Thoracic aorta (tissue), 2 donors: ENCODE measurements around the gene RELA. TPM values are rescaled to one million over a fixed set of nuclear protein-coding genes. Genes with fewer than 3 reads are reported as not detected.
"Not testable (repeated sequence)": the region's sequence is repeated elsewhere in the genome, so short reads cannot be mapped to it uniquely, and the experiment has no call there.

ENCODE experiments used
- ATAC-seq: fragments of 150-250 bp; one replicate; pipeline ENCODE4 v1.8.0; 2017; ENCODE audit warnings: low read depth; ENCODE audit not compliant: insufficient number of reproducible peaks, low FRiP score
- DNase-seq: peaks from one replicate; pipeline ENCODE4 v3.0.0-alpha.2; 2020; ENCODE audit warnings: low spot score
- H3K27ac ChIP-seq, 2 donors: fragments of 200-600 bp; sonication (generic); 1 replicate in 1 of 2; 2 replicates in 1 of 2; pipeline ENCODE4 v1.5.1; 2016; ENCODE audit warnings: mild to moderate bottlenecking in 2 of 2, moderate library complexity in 2 of 2
- H3K27me3 ChIP-seq: fragments of 200-600 bp; sonication (generic); replicated peaks from 2 replicates; pipeline ENCODE4 v1.6.0; 2016; ENCODE audit warnings: mild to moderate bottlenecking; ENCODE audit not compliant: insufficient read depth
- H3K36me3 ChIP-seq: fragments of 200-600 bp; sonication (generic); one replicate; pipeline ENCODE4 v1.5.1; 2016
- H3K4me1 ChIP-seq, 2 donors: fragments of 200-600 bp; sonication (generic); 1 replicate in 1 of 2; 2 replicates in 1 of 2; pipeline versions ENCODE4 v1.5.1 to v1.6.0; 2016; ENCODE audit warnings: low read depth in 2 of 2, mild to moderate bottlenecking in 1 of 2; ENCODE audit not compliant: control insufficient read depth in 1 of 2
- H3K4me3 ChIP-seq: fragments of 200-600 bp; sonication (generic); 2 replicates; pipeline ENCODE4 v1.5.1; 2016; ENCODE audit warnings: mild to moderate bottlenecking
- H3K9me3 ChIP-seq: fragments of 200-600 bp; sonication (generic); 2 replicates; pipeline ENCODE4 v1.5.1; 2016
- CTCF ChIP-seq: fragments of 200-600 bp; sonication (generic); IDR thresholded peaks from one replicate; pipeline ENCODE4 v1.5.1; 2019; ENCODE audit warnings: antibody characterized with exemption
- total RNA-seq, 2 donors: library from RNA; depleted of rRNA; stranded (reverse); fragments of >200 nt; gene quantifications; one replicate each; pipeline versions ENCODE4 v1.1.0 to v1.2.3, GENCODE V29; 2016

RELA gene
- total RNA-seq, 2 donors from 2014 or later = 81.5 to 84.4 TPM

GRCh38 chr11:65641297-65642013, 21.3 kb downstream of the RELA start:
- Histone ChIP-seq H3K4me3 (peak overlapping the region; percentile 56), H3K36me3 (peaks cover 25% of the 10 kb centered on the region), H3K27me3 (no peaks in the 10 kb centered on the region), H3K4me1 (peaks cover 23 to 40% of the 10 kb centered on the region in 2 donors), H3K27ac (no peak overlapping the region), H3K9me3 (no peaks in the 10 kb centered on the region)
- DNase-seq (no peak), ATAC-seq (no peak)
- no peak for TF ChIP-seq CTCF

DNA sequence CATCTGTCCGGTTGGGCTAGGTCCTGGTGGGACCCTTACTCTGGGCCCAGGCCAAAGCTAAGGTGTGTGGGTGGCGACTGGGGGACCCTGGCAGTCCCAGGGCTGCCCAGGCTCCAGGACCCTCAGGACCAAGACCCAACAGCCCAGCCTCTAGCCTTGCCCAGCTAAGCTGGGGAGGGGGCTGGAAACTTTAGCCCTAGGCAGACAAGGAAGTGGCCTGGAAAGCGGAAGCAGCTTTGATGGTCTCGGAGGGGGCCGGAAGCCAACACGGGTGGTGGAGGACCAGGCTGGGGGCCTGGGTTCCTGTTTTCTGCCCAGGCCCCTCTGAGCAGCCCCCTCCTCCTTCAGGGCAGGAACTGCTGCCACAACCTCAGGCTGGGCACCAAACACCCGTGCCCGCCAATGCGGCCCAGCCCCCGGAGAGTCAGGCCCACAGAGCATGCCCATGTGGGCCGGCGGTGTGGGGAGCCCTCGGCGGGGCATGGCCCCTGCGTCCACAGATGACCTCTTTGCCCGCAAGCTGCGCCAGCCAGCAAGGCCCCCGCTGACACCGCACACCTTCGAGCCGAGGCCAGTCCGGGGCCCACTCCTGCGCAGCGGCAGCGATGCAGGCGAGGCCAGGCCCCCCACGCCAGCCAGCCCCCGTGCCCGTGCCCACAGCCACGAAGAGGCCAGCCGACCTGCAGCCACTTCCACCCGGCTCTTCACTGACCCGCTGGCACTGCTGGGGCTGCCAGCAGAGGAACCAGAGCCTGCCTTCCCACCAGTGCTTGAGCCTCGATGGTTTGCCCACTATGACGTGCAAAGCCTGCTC, 22.0 kb downstream of the RELA start:
- H3K36me3 ChIP-seq = peaks cover 28% of the 10 kb centered on the region
- H3K4me3 ChIP-seq = peak overlapping the region; percentile 56
- peak overlapping the region in 1 of 2 donors; percentile 71 for H3K27ac ChIP-seq
- H3K27me3 ChIP-seq = no peaks in the 10 kb centered on the region
- DNase-seq (no peak), ATAC-seq (no peak)
- no peaks in the 10 kb centered on the region for H3K9me3 ChIP-seq
- no peak for TF ChIP-seq CTCF
- peaks cover 23 to 40% of the 10 kb centered on the region in 2 donors for H3K4me1 ChIP-seq

GRCh38 chr11:65639623-65640482, 22.9 kb downstream of the RELA start:
- peak overlapping the region in 1 of 2 donors; percentile 74 for H3K27ac ChIP-seq
- H3K4me3 ChIP-seq = peak overlapping the region; percentile 56
- no peaks in the 10 kb centered on the region for H3K9me3 ChIP-seq
- DNase-seq (no peak), ATAC-seq (no peak)
- peaks cover 23 to 40% of the 10 kb centered on the region in 2 donors for H3K4me1 ChIP-seq
- H3K27me3 ChIP-seq = no peaks in the 10 kb centered on the region
- no peak for TF ChIP-seq CTCF
- H3K36me3 ChIP-seq = peaks cover 32% of the 10 kb centered on the region

GRCh38 chr11:65639228-65639597, 23.5 kb downstream of the RELA start:
- not testable (repeated sequence) for ATAC-seq, DNase-seq, H3K9me3 ChIP-seq, H3K27me3 ChIP-seq
- peaks cover 23 to 40% of the 10 kb centered on the region in 2 donors for H3K4me1 ChIP-seq
- peaks cover 36% of the 10 kb centered on the region for H3K36me3 ChIP-seq
- peak overlapping the region; percentile 87 for H3K4me3 ChIP-seq
- peak overlapping the region in 1 of 2 donors; percentile 74 for H3K27ac ChIP-seq

DNA sequence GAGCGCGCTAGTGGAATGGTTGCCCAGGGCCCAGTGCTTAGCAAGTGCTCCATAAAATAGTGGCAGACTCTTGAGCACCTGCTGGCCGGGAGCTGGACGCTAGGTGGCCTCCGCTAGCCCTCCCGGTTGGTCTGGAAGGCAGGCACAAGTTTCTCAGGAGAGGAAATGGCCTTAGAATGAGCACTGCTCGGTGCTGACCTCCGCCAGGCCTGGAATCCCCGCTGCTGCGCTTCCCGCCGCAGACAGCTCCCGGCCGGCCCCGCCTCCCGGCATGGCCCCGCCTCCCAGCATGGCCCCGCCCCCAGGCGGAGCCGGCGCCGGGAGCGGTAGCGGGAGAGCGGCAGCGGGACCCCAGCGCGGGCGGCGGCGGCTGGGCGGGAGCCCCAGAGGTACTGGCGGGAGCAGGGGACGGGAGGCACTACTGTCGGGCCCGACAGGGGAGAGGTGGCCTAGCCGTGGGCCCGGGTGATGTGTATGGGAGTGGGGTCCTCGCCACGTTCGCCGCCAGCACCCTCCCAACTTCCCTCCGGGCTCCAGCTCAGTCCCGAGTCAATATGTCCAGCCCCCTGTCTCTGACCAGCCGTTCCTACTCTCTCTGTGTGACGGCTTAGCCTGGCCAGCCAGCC, 24.8 kb downstream of the RELA start, which contains the start of gene SIPA1:
Gene SIPA1 (plus strand): TSS at position 308 of the 626 bp plus-strand sequence. CDS start 2,821 bp downstream, outside the sequence.
- peaks cover 42% of the 10 kb centered on the region for H3K36me3 ChIP-seq
- H3K27me3 ChIP-seq = no peaks in the 10 kb centered on the region
- H3K9me3 ChIP-seq = no peaks in the 10 kb centered on the region
- peak within 1 kb of the TSS; percentile 53 to 74 for H3K27ac ChIP-seq
- DNase-seq (no peak), ATAC-seq (peak; percentile 52)
- peak within 1 kb of the TSS; percentile 87 for H3K4me3 ChIP-seq
- H3K4me1 ChIP-seq = peaks cover 23 to 40% of the 10 kb centered on the region in 2 donors
- TF ChIP-seq CTCF = peak; percentile 26
